Activated CD4-positive, alpha-beta T cell treated with anti-CD3 and anti-CD28 coated beads, Interleukin-2, amount 50 U/mL, for 48 hours (primary cell): ENCODE results near the gene CD34.
"Not testable (repeated sequence)": the region's sequence is repeated elsewhere in the genome, so short reads cannot be mapped to it uniquely, and the experiment has no call there.

Experiments used
- DNase-seq, 2 experiments: peaks; one replicate each; pipeline ENCODE4 v3.0.0-alpha.2; 2020

CD34 gene

DNA sequence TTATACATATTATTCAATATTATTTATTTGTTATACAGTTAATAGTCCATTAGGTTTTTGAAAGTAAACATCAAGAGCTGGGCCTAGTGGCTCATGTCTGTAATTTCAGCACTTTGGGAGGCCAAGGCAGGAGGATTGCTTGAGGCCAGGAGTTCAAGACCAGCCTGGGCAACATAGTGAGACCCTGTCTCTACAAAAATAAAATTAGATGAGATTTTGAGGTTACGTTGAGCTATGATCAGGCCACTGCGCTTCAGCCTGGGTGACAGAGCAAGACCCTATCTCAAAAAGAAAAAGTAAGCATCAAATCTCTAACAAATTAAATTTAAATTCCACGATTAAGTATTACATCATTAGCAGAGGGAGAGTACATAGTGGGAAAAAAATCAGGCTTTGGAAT lies 15.0 kb upstream of the CD34 start:
- not testable (repeated sequence) for DNase-seq

DNA sequence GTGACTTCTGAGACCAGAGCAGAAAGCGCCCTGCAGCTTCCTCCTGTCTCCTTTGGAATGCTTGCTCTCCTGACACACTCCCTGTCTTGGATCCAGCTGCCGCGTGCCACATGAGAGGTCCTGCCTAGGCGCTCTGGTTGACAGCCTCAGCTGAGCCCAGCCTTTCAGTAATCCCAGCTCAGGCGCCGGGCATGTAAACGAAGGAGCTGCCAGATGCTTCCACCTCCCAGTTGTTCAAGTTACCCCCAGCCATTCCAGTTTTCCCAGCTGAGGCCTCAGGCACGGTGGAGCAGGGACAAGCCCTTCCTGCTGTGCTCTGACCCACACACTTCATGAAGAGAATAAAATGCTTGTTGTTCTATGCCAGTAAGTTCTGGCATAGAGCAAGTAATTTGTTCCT lies 14.3 kb upstream of the CD34 start:
- no peak for DNase-seq

DNA sequence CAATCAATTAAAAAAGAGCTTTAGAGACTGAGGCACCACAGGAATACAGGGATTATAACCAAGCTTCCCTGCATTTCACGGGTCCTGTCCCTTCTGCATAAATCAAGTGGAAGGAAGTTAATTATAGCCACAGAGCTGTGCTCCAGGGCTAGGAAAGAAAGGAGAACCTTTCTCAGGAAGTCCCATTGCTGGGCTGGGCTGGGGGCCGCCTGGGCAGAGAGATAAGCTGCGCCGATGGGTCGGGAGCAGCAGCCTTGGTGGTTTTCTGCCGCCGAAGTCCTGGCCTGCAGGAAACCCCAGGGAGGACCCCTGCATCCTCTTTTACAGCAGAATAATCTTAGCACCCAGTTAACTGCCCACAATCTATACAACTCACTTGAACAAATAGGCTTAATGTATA lies 12.6 kb upstream of the CD34 start:
- no peak for DNase-seq

DNA sequence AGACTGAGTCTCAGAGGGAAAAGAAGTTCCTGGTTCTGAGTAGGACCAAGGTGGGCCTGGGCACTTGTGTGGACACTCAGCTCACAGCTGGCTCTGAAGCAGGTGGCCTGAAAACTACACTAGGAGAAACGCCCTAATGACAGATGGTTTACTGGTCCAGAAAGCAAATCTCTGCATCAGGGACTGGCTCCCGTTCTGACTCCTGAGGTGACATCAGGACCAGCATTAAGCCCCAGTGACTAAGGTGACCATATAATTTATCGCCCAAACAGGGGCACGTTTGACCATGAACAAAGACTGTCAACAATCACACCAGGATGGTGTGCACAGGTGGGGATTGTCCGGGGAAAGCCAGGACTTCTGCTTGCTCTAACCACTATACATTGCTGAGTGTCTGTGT lies 12.2 kb upstream of the CD34 start:
- DNase-seq, result no peak

DNA sequence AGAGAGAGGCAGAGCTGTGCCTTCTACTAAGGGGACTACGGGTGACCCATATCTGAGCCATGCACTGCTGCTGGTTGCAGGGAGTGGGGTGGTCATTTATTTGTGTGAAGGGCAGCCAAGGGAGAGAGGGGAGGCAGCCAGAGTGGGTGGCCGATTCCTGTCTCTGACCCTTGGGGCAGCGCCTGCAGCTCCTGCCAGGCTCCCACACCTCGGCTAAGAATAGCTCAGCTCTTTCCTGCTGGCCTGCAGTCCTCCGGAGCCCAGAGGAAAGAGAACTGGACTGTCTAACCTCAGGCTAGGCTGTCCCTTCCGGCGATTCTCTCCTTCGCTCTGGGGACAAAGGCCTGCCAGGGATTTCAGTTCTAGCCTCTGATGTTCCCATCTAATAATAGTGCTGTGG lies 11.6 kb upstream of the CD34 start:
- no peak for DNase-seq

DNA sequence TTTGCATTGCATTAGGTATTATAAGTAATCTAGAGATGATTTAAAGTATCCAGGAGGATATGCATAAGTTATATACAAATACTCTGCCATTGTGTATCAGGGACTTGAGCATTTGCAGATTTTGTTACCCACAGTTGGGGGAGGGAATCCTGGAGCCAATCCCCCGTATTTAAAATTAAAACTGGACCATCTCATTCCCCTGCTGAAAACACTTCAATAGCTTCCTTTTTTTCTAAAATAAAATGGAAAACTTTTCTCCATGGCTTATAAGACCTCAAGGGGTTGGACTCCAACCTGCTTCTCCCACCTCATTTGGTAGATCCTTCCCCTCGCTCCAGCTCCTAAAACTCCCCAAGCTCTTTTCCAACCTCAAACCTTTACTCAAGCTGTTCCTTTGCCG lies 10.4 kb upstream of the CD34 start:
- DNase-seq, result no peak

DNA sequence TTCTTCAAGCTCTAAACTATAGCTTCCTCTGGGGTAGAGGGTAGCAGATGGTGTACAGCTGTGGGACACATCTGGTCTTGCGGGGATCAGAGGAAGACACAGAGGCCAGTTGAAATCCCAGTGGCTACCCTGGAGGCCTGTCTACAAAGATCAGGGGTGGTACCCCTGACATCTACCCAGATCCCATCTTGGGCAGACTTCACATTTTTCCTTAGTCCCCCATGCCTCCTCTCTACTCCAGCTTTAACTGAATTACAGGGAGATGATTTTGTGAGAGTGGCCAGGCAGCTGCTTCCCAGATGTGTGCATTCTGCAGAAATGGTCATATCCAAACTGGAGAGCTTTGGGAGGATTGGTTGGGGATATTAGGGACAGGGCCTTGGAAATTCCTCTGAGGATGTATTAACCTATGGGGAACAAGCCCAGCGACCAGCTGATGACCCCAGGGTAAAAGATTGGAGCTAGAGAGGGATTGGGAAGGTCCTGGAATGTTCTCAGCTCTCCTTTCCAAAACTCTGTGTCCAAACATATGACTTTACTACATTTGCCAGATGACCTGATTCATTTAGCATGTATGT lies 9.6 kb upstream of the CD34 start:
- no peak for DNase-seq

DNA sequence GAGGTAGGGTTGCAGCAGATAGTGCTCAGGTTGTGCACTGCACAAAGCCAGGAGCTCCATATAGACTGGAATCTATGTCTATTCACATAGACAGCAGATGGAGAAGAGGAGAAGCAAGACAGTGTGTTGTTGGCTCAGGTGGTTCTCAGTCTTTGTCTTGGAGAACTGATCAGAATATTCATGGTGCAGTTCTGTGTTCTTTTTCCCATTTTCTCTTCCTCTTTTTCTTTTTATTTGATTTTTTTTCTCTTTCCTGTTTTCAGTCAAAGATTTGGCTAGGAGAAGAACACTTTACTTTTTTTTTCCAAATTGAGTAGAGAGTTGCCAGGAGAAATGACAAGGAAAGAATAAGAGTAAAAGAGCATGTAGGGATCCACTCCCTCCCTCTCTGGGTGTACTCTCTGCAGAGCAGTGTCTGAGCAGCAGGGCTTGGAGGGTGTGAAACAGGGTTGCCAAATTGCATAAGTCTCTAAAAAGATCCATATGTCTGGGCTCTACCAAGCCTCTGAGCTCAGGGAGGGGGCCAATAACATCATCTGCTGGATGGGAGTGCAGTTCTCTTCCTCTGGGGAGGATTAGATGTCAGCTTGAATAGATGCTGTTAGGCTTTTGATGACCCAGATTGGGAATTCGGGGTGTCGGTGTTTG lies 8.7 kb upstream of the CD34 start:
- DNase-seq, result no peak

DNA sequence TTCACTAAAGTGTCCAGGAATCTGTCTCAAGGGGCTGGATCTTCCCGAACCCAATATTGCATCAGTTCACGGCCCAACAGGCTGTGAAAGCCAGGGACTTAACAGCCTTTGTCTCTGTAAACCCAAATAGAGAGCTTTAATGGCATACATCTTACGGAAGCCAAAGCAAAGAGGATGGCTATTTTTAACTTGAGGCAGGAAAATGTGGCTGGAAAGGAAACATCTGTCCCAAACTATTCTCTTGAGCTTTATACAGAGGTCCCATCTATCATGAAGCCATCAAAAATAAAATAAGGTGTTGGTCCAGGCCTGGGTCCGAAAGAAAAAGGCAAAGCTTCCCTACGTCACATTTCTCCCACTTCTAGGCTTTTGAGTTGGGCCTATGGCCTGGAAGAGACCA lies 7.7 kb upstream of the CD34 start:
- no peak for DNase-seq

DNA sequence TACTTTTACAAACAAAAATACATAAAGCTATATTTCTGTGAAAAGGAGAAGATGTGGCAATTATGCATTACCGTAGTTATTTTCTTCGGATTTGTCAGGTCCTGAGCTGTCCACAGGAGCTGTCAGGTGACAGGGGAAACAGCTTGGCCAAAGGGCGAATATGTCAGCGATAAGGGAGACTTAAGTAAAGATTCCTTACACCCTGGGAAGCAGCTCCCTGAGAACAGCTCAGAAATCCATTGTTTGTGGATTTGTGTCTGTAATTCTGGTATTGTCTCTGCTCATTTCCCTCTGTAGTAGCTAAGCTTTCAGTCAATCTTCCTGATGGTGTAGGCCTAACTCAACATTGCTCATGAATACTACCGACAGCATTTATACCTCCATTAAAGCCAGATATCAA lies 7.1 kb upstream of the CD34 start:
- DNase-seq, result no peak

DNA sequence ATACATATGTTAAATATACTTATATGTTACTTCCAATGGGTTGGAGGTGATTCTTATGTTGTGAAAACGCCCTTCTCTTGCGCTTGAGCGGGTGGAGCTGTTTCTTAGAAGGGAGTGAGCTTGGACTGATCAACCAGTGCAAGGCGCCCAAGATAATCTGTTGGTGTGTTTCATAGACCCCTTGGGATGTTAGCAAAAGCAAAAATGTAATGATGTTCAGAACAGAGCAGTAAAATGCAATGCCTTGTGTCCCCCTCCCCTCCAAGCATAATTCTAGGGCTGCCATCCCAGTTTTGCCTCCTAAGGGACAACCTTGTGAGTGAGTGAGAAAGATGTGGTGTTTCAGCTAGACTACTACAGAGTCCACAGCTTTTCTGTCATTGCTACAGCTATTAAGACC lies 6.2 kb upstream of the CD34 start:
- DNase-seq, result no peak

DNA sequence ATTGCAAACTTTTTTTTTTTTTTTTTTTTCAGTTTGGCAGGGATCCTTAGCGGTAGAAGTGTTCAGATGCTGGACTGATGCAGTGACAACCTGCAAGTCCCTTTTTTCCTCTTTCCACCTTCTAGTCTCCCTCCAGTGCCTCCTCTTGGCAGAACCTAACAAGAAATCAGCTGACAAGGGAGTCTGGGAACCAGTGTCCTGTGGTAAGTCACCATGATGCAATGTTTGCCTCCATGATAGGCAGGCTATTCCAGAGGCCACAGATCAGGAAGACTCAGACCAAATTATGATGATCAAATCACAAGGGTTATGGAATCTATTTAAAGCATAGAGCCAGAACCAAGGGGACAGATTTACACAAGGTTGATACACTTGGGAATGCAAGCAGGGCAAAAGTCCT lies 3.0 kb upstream of the CD34 start:
- no peak for DNase-seq

DNA sequence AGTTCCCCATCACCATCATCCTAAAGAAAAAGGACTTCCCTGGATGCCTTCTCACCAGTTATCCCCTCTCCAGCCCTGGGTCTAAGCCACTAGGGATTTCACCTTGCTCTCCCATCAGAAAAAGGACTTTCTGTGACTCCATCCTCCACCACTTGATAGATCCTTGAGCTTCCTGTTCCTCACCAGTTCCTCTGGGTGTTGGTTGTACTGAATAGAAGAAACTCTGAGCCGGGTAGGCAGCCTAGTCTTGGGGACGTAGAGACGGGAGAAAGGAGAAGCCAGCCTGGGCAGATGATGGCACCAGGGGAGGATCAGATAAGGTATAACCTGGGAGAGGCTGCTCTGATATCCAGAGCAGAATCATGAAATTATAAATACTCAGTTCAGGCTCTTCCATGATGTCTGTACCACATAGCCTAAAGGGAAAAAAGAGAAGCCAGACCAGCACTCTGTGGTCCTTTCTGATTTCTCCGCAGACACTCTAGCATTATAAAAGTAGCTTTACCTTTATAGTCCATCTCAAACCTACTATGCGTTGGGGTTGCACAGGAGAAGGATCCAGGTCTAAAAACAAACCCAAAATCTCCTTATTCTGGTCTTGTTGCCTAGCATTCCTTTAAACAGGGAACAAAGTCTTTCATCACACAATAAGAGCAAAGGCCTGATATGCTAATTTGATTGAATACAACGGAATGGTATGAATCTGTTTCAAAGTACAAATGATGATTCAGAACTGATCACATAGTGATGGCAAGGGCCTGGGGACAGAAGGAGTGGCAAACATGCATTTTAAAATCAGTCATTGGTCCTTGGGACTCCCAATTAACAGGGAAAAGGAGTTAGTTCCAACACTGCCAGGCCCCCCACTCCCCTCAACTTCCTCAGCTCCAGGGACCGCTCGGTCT lies 1.2 kb upstream of the CD34 start:
- no peak for DNase-seq

DNA sequence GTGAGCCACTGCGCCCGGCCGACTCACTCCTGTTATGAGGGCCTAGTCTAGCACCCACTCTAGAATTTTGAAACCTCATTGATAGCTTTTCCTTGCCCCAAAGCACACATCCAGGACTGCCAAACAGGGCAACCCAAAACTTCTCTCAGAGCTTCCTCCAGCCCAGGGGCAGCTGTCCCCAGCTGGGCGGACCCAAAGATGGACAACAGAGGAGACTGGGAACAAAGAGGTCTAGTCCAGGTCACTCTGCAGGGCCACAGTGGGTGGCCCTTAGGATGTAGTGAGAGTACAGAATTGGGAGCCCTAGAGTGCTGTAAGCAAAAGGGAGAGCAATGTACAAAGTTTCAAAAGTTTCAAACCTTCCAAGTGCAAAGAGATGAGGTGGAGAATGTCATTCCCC lies 1.2 kb downstream of the CD34 start:
- DNase-seq, result no peak

DNA sequence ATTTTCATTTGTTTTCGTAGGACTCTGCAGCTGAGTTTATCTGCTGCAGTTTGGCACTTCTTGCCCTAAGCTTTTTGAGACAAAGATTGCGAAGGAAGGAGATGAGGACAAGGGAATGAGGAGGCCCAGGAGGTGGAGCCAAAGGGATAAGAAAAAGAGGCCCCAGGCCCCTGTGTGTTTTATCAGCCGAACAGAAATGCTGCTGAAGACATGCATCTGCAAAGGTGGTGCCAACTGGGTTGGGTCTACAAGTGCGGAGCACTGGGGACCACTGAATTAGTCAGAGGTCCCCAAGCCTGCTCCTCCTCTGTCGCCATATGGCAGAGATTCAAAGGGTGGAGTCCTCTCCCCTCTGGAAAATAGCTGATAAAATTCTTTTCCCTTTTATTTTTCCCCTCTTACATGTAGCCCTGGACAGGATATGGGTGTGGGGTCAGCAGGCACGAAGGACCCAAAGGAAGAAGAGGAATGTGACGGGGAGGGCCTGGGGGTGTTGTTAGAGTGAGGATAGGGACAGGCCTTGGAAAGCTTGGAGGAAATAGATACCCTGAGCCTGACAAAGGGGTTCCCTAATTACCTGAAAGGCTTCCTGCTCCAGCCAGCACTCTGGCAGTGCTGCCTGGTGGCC lies 2.7 kb downstream of the CD34 start:
- DNase-seq, result no peak

DNA sequence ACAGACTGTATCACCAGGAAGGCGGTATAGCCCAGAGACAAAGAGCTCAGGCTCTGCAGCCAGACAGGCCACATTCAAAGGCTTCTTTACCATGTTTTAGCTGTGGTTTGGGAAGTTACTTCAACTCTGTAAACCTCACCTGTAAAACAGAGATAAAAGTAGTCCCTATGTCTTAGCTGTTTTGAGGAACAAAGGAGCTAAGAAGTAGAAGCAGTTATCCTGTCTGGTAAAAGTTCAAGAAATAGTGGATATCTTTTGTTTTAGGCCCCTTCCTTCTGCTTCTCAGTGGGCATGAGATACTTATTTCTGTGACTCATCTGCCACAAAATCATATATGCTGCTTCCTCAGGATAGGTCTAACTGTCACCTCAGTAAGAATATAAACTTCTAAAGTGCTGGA lies 6.5 kb downstream of the CD34 start:
- no peak for DNase-seq

DNA sequence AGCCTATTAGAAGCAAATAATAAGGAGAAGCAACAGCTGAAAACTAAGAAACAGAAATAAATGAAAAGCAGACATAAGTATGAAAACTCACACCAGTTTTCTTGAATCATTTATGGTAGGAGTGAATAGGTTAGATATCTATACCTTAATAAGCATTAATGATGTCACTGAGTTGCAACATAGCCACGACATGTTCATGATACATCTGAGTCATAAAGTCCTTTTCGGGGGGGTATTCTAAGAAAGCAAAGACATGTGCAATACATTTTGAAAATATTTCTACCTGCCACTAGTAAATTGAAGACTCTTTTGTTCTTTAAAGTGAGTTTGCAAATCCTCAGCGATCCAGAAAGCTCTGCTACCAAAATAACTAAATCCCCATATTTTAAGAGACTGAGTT lies 7.2 kb downstream of the CD34 start:
- DNase-seq, result no peak

DNA sequence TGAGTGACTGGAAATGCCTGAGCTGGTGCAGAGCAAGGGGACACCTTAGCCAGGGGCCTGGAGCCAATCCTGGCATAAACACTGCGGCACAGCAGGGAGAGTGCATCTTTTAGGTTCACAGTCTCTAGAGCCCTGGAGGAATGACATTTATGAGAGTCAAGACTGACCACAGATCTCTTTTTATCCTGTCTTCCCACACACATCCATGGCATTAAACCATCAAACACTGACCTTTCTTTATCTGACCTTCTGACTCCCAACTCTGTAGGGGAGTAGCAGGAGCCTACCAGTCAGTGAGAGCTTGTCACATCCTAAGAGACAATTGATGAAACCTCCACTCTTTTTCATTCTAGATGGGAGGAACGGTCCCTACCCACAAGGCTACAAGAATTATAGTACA lies 7.9 kb downstream of the CD34 start:
- DNase-seq, result no peak

DNA sequence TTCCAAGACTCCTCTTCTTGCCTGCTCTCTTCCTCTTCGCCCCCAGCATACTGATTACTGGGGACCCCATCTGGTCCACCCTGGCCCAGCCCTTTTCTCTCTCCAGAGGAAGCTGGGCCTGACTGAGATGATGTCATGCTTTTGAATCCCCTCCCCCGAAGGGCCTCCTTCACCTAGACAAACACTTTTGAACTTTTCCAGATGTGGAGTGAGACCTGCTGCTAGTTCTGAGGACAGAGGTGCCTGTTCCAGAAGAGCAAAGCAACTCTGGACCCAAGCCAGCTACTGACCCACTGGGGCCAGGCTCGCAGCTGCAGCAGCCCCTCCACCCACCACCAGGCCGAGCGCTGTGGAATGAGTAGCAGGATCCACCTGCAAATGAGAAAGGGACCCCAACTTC lies 8.4 kb downstream of the CD34 start:
- no peak for DNase-seq

DNA sequence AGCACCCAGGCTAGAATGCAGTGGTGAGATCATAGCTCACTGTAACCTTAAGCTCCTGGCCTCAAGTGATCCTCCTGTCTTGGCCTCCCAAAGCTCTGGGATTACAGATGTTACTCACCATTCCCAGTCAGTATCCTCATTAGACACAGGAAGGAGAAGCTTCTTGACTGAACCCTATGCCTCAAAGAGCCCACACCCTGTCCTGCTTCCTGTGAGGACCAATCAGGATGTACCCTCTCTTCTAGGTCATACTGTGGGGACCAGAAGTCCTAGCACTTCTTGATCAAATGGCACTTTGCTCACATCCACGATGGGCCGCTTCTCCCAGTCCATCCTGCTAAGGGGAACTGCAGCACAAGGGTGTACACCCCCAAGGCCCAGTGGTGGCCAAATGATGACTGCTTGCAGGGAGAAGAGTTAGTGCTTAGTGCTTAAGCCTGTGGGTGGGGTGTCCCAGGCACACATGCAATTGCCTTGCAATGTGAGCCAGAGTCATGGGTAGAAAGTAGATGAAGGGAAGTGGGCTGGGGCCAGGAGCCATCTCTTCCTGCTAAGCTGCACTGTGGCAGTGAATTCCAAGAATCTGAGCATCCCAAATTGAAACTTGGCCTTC lies 9.8 kb downstream of the CD34 start:
- DNase-seq, result no peak

DNA sequence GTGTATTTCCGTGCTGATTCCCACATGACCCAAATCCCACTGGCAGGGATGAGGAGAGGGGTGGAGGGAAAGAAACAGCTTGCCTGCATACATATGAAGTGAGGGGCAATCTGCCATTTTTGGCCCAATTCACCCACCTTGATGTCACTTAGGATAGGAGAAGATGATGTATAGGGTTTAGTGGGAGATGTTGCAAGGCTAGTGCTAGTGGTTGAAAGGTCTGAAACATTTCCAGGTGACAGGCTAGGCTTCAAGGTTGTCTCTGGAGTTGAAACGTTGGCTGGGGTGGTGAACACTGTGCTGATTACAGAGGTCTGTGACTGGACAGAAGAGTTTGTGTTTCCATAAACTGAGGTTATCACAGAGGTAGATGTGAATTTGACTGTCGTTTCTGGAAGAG lies 12.1 kb downstream of the CD34 start:
- no peak for DNase-seq

DNA sequence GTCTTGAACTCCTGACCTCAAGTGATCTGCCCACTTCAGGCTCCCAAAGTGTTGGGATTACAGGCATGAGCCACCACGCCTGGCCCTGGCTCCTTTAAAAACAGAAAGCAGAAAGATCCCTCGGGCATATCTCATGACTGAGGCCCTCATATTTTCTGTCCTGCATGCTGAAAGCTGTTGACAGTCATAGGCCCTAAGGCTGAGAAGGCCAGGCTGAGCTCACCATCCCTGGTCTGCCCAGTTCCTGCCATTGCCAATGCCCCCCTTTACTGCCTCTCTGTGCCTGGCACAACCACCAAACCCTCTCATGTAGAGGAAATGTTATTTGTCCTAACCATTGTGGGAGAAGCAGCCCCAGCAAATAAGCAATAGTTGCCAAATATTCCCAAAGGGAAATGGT lies 12.7 kb downstream of the CD34 start:
- DNase-seq, result no peak

DNA sequence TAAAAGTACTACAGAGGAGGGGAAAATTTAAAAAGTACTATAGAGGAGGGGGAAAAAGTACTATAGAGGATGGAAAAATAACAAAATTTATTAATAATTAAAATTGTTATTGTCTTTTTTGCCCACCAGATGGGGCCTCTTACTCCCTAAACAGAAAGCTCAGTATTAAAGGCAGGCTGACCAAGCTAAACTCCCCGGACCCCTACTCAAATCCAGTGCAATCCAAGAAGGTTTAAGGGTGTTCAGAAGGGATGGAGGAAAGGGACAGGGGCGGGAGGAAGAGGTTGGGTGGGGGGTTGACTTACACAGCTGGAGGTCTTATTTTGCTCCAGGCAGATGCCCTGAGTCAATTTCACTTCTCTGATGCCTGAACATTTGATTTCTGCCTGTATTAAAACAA lies 13.7 kb downstream of the CD34 start:
- DNase-seq, result no peak

DNA sequence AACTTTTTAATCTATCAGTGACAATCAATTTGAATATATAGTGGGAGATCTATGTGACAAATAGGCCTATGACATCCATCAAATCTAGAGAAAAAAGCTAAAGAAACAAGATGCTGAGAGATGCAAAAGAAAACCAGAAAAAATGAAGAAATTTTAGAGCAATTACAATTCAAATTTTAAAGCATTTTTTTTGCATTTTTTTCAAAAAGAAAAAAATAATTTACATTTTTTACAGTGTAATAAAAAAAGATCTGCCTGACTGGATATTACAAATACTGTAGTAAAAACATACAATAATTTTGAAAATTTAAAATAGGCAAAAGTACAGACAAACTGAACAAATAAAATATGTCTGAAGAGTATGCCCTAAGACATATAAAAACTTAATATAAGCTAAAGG lies 14.4 kb downstream of the CD34 start:
- no peak for DNase-seq
